GM19240 (cell line): Measurements from ENCODE around the gene DNMT3A.

Experiments used
- DNase-seq: peaks from one replicate; pipeline ENCODE4 v3.0.0; 2011; ENCODE audit warnings: low spot score; ENCODE audit not compliant: insufficient read length

The DNMT3A gene

GRCh38 chr2:25307949-25308557, 33.7 kb downstream of the DNMT3A start:
- DNase-seq: no peak

GRCh38 chr2:25306777-25307368, 34.9 kb downstream of the DNMT3A start:
- no peak for DNase-seq

GRCh38 chr2:25305775-25306174, 36.0 kb downstream of the DNMT3A start:
- no peak for DNase-seq

- no peak for DNase-seq
These were observed 36.7 kb downstream of the DNMT3A start for GRCh38 chr2:25304826-25305596.

- DNase-seq: no peak
These were observed 37.4 kb downstream of the DNMT3A start for GRCh38 chr2:25304321-25304720.

- DNase-seq: no peak
These were observed 38.0 kb downstream of the DNMT3A start for GRCh38 chr2:25303633-25304236.

GRCh38 chr2:25302758-25303375, 38.9 kb downstream of the DNMT3A start:
- no peak for DNase-seq

- peak; percentile 80 for DNase-seq
These were observed 40.0 kb downstream of the DNMT3A start for GRCh38 chr2:25301453-25302352.

- DNase-seq: no peak
These were observed 41.7 kb downstream of the DNMT3A start for GRCh38 chr2:25300001-25300400.

- DNase-seq: no peak
These were observed 42.8 kb downstream of the DNMT3A start for GRCh38 chr2:25298776-25299431.

GRCh38 chr2:25297738-25298137, 44.0 kb downstream of the DNMT3A start:
- DNase-seq: no peak

- no peak for DNase-seq
These were observed 46.1 kb downstream of the DNMT3A start for GRCh38 chr2:25295621-25296020.

GRCh38 chr2:25294573-25295462, 46.9 kb downstream of the DNMT3A start:
- DNase-seq: peak; percentile 89

GRCh38 chr2:25293958-25294562, 47.7 kb downstream of the DNMT3A start:
- no peak for DNase-seq

GRCh38 chr2:25293145-25293544, 48.6 kb downstream of the DNMT3A start:
- DNase-seq: no peak

- DNase-seq: no peak
These were observed 49.3 kb downstream of the DNMT3A start for GRCh38 chr2:25292408-25292807.

GRCh38 chr2:25290811-25291495, 50.8 kb downstream of the DNMT3A start:
- no peak for DNase-seq
